Choroid plexus epithelial cell (primary cell): Measurements from ENCODE around the gene KIAA0753.
A peak's percentile ranks its signal among the peaks of the same experiment; 100 is the strongest.

Source experiments
- DNase-seq: peaks from one replicate; pipeline ENCODE4 v3.0.0-alpha.2; 2010; ENCODE audit warnings: low read depth
- H3K4me3 ChIP-seq: 2 replicates; pipeline ENCODE4 v1.5.1; 2011; ENCODE audit warnings: low read depth, mild to moderate bottlenecking, control low read depth, low read length, moderate library complexity
- CTCF ChIP-seq: conservative IDR thresholded peaks from 2 replicates; pipeline ENCODE4 v1.5.1; 2011; ENCODE audit warnings: low read depth, mild to moderate bottlenecking, control low read depth, inconsistent platforms, low read length, moderate library complexity

Gene KIAA0753

GRCh38 chr17:6546069-6546718 is 94.3 kb downstream of the KIAA0753 start:
- peak; percentile 72 for DNase-seq
- TF ChIP-seq CTCF = no peak
- no peak overlapping the region for H3K4me3 ChIP-seq

- no peak for DNase-seq
- H3K4me3 ChIP-seq = no peak overlapping the region
- TF ChIP-seq CTCF = no peak
Observed at GRCh38 chr17:6545291-6545690, 95.2 kb downstream of the KIAA0753 start.

GRCh38 chr17:6544011-6544370 is 96.5 kb downstream of the KIAA0753 start:
- no peak for DNase-seq
- H3K4me3 ChIP-seq = no peak overlapping the region
- TF ChIP-seq CTCF = no peak

- no peak overlapping the region for H3K4me3 ChIP-seq
- no peak for TF ChIP-seq CTCF
- DNase-seq = no peak
Observed at GRCh38 chr17:6543079-6544010, 97.2 kb downstream of the KIAA0753 start.

- TF ChIP-seq CTCF = no peak
- no peak overlapping the region for H3K4me3 ChIP-seq
- no peak for DNase-seq
Observed at GRCh38 chr17:6542577-6542976, 97.9 kb downstream of the KIAA0753 start.

GRCh38 chr17:6541886-6542285 is 98.6 kb downstream of the KIAA0753 start:
- H3K4me3 ChIP-seq = no peak overlapping the region
- no peak for TF ChIP-seq CTCF
- DNase-seq = no peak
